Measurements from ENCODE around the gene PNPLA7. TPM values are rescaled to one million over a fixed set of nuclear protein-coding genes. Genes with fewer than 3 reads are reported as not detected.

Gene PNPLA7
- total and polyA plus RNA-seq, 2 of the 8 experiments (the other 6 are each of a cell fraction or from before 2014, with no cell fraction given), result 0.35 to 0.47 TPM

DNA sequence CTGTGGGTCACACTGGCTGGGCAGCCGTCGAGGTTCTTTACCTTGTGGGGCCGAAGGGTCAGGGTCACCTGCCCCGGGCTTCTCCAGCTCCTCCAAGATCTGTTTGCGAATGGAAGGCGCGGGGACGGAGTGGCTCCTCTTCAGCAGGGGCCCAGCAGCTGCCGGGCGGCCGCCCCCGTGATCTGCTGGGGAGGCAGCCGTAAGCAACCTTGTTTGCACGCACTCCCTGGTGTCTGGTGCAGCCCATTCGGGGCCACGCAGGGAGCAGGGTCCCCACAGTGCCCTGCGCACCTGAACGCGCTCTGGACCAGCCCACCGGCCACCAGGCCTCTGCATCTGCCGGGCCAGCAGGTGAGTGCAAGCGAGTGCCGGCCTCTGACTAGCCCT is 34.9 kb downstream of the PNPLA7 start:
- CTCF ChIA-PET (ENCODE audit: partially characterized antibody), result no interaction called here
- H3K27ac ChIP-seq (ENCODE audit: low read depth, low read length), result no peak overlapping the region
- POLR2A ChIA-PET (ENCODE audit: partially characterized antibody), result no interaction called here

More for the DNA sequence above, 34.9 kb downstream of the PNPLA7 start:
- Histone ChIP-seq H2AK5ac (ENCODE audit: low read depth, low read length) (no peak overlapping the region), H3K9me3 (ENCODE audit: insufficient read depth in 2 of 2, low read depth in 1 of 2, low read length in 1 of 2) (peaks cover 2 to 11% of the 10 kb centered on the region in 2 experiments; a peak in 1 of 4 replicates), H3K56ac (replicated peaks; ENCODE audit: insufficient read length, low read depth, low read length) (no peak overlapping the region), H3K4ac (replicated peaks; ENCODE audit: insufficient read length, low read depth, low read length) (no peak overlapping the region), H4K91ac (replicated peaks; ENCODE audit: insufficient read length, low read length) (no peak overlapping the region), H3K4me2 (ENCODE audit: insufficient read depth in 1 of 2, low read depth in 2 of 2, low read length in 2 of 2) (no peak overlapping the region), H2BK5ac (ENCODE audit: low read depth, low read length) (no peak overlapping the region), H3K4me3 (ENCODE audit: extremely low read depth in 1 of 4, insufficient read depth in 2 of 4, low read depth in 3 of 4, low read length in 4 of 4) (no peak overlapping the region), H3K79me1 (ENCODE audit: low read depth, low read length) (peaks cover 2% of the 10 kb centered on the region), H3K4me1 (replicated peaks in 1 of 4; ENCODE audit: control insufficient read depth in 3 of 4, insufficient read depth in 4 of 4, low read length in 3 of 4) (no peaks in the 10 kb centered on the region; a peak in 1 of 7 replicates), H3K79me2 (ENCODE audit: control insufficient read depth in 1 of 2, insufficient read depth in 2 of 2, low read length in 2 of 2) (no peaks in the 10 kb centered on the region), H4K5ac (ENCODE audit: insufficient read length, low read depth, low read length) (no peak overlapping the region), H2AFZ (ENCODE audit: low read length) (no peak overlapping the region), H3K23ac (ENCODE audit: insufficient read length) (no peak overlapping the region), H4K8ac (ENCODE audit: extremely low read depth, insufficient read depth, low read length) (no peak overlapping the region), H2BK15ac (ENCODE audit: low read length) (no peak overlapping the region), H3K36me3 (ENCODE audit: control insufficient read depth in 2 of 4, insufficient read depth in 4 of 4, low read length in 3 of 4) (no peaks in the 10 kb centered on the region), H3K14ac (ENCODE audit: insufficient read length) (no peak overlapping the region), H2BK12ac (ENCODE audit: low read depth, low read length) (no peak overlapping the region), H2BK120ac (replicated peaks; ENCODE audit: low read depth, low read length) (no peak overlapping the region), H2BK20ac (ENCODE audit: low read length) (no peak overlapping the region), H3K9ac (replicated peaks in 1 of 4; ENCODE audit: extremely low read depth in 1 of 4, low read depth in 3 of 4, low read length in 3 of 4) (no peak overlapping the region), H3K27me3 (replicated peaks in 1 of 4; ENCODE audit: control insufficient read depth in 3 of 4, extremely low read depth in 1 of 4, insufficient read depth in 3 of 4, low read length in 3 of 4) (no peaks in the 10 kb centered on the region), H3K18ac (ENCODE audit: extremely low read depth, low read length) (no peak overlapping the region), H3K23me2 (ENCODE audit: low read depth, low read length) (peaks cover 3% of the 10 kb centered on the region; the same call in 1 of the 2 replicates), H4K20me1 (replicated peaks in 1 of 2; ENCODE audit: control insufficient read depth in 1 of 2, insufficient read depth in 2 of 2, low read length in 2 of 2) (no peaks in the 10 kb centered on the region)
- FAIRE-seq, result no peak
- TF ChIP-seq GABPA (IDR thresholded peaks at IDR 0.05; ENCODE audit: borderline replicate concordance, insufficient read depth, low read length), result 0 out of 2 replicates have a peak, but pooled peaks have one; percentile 45
- TF ChIP-seq CBX5 (IDR thresholded peaks at IDR 0.05; ENCODE audit: low read depth, low read length), result no peak
- DNase-seq (ENCODE audit: low read depth in 1 of 2, low spot score in 2 of 2), result no peak
- 91% methylated on average over 18 of the region's 23 CpGs; no CpG with 5 or more reads in 1 of the 2 experiments for WGBS, 2 experiments (ENCODE audit: extremely low coverage in 1 of 2, insufficient coverage in 1 of 2, insufficient read length in 1 of 2, insufficient replicate concordance in 2 of 2, low coverage in 1 of 2, low lambda C conversion rate in 2 of 2, missing lambda C conversion rate in 1 of 2)

Data from H1 (cell line).